GM21825 (cell line): ENCODE measurements around the gene ANKRD33B.

Source experiments
- ATAC-seq: cut with Tn5 transposase; IDR thresholded peaks from one replicate; pipeline ENCODE4 v1.9.1; 2021; ENCODE audit warnings: mild to moderate bottlenecking, moderate library complexity; ENCODE audit not compliant: unreplicated experiment

The ANKRD33B gene

DNA sequence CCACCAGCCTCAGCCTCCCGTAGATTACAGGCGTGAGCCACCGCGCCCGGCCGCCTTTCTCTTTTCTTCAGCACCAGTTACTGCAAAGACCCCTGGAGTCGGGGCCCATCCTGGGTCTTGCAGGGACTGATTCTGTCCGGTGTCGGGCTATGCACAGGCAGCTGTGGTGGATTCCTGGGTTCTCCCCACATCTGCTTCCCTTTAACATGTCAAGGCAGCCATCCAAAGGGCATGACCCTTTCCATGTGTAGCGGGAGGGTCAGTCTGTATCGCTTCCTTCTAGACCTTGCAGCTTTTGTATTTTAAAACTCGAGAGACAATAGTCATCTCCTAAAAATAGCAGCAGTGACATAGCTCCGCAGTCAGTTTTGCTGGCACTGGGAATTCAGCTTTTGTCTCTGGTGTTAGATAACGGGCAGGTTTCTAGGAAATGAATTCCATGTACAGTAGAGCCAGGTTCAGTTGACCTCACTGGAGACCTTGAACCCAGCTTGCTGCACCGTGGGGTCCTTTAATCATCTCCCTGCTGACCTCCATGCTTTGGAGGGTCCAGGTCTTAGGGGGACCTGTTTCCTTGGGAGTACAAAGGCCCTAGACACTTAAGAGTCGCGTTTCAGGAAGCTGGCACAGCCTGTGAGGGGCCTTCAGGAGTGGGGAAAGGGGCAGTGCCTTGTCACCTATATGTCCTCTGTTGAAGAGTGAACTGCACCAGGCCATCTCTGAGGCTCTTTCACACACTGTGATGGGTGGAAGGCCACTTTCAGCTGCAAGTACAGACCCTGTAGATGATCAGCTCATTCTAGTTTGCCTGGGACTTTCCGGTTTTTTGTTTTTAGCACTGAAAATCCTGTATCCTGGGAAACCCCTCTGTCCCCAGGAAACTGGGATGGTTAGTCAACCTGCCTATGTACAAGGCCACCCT is 13.8 kb downstream of the ANKRD33B start:
- peak; percentile 51 for ATAC-seq

- ATAC-seq: no peak
Observed at GRCh38 chr5:10578293-10578665, 14.4 kb downstream of the ANKRD33B start.

DNA sequence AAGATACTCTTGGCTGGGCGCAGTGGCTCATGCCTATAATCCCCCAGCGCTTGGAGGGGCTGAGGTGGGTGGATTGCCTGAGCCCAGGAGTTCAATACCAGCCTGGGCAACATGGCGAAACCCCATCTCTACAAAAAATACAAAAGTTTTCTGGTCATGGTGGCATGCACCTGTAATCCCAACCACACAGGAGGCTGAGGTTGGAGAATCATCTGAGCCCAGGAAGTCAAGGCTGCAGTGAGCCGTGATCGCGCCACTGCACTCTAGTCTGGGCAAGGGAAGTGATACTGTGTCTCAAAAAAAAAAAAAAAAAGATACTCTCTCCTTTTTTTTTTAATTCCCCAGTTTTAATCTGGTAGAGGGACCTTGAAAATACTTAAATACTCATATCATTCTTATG is 15.0 kb downstream of the ANKRD33B start:
- ATAC-seq: peak; percentile 33

DNA sequence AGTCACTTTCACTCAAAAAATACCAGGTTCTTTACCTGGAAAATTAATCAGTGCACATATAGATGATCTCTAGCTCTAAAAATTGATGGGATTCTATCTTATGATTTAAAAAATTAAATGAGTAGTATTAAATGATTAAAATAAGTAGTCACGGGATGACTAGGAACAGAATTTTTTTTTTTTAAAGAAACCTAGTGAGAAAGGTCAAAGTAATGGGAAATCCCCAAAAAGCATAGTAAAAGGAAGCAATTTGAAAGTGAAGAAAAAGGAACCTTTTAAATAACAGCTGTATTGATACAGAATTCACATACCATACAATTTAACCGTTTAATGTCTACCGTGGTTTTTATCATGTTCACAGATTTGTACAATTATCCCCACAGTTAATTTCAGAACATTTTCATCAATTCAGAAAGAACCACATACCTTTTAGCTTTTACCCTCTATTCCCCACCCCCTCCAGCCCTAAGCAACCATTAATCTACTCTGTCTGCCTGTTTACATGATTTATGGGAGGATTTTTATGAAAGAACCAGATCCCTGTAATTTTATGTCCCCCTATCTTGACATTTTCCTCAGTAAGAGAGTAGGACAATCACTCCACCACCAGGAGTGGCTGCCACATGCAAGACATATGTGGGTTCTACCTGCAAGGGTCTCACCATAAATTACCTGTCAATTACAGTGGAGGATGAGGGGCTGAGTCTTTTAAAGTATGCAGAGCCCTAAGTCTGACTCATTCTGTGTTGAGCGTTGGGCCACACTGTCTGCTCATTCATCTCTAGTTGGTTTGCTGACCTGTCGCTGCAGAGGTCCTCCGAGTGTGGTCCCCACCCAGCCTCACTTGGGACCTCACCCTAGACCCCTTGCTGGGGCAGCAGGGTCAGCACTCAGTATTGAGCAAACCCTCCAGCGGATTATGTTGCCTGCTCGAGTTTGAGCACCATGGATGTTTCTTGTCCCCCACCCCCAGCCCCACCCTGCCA is 16.0 kb downstream of the ANKRD33B start:
- no peak for ATAC-seq

DNA sequence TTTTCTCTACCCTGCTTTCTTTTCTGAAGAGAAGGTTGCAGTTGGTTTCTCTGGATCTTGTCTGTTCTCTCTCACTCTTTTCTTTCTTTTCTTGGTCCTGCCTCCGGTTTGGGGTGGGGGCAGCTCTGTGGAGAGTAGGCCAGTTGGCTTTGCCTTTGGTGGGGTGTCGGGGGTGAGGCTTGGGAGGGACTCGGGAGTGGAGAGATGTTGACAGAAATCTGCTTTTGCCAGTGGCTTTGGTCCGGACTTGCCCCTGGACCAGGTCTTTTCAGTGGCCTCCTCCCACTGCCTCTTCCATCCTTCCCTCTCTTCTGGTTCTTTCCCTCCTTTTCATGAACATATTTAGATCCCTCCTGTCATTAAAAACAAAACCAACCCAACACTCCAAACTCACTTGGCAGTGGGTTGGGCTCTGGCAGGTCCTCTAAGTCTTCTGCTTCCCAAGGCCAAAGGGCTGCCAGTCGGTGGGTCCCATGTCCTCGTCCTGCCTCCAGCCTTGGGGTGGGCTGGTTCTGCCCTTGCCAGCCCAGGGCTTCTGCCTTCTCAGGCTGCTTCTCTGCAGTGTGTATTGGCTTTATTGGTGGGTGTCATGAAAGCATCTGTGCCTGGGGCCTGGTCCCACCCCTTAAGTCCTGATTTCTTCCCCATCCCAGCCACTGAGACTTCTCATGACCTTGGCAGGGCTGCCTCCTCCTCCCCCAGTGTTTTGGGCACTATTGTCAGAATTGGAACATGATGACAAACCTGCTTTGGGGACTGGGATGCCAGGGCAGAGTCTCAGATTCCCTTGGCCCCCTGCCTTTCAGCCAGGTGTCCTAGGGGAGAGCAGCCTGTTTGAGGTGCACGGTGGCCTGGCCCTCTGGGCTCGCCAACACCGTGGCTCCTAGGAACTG is 16.9 kb downstream of the ANKRD33B start:
- ATAC-seq: no peak

DNA sequence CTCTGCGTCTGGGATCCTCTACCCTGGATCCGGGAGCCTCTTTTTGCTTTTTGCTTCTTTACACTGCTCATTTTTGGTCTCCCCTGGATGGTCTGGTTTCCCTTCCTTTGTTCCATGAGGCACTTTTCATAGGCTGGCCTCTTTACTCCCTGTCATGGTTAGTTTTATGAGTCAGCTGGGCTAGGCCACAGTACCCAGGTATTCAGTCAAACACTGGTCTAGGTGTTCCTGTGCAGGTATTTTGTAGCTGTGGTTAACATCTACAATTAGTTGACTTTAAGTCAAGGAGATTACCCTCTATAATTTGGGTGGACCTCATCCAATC is 17.5 kb downstream of the ANKRD33B start:
- ATAC-seq: no peak

- no peak for ATAC-seq
Observed at GRCh38 chr5:10581867-10582511, 18.1 kb downstream of the ANKRD33B start.

- no peak for ATAC-seq
Observed at GRCh38 chr5:10582512-10582897, 18.6 kb downstream of the ANKRD33B start.

- ATAC-seq: no peak
Observed at GRCh38 chr5:10583663-10584572, 20.0 kb downstream of the ANKRD33B start.

- no peak for ATAC-seq
Observed at GRCh38 chr5:10584714-10585517, 21.0 kb downstream of the ANKRD33B start.

DNA sequence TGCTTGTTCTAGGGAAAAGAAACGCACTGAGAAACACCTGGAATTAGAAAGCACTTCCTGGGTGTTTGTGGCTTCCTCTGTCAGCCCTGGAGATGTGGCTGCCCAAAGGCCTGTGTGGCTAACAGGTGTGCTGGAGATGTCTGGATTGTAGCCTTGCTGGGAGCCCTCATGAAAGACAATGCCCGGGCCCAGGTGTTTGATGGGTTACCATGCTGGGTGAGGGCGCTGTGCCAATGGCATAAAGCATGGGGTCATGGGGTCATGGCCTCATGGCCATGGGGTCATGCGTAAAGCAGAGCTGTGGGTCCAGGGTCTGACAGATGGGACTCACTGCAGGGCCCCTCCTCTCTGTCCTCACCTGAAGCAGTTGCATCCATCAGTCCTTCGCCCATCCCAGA is 21.6 kb downstream of the ANKRD33B start:
- ATAC-seq: no peak

DNA sequence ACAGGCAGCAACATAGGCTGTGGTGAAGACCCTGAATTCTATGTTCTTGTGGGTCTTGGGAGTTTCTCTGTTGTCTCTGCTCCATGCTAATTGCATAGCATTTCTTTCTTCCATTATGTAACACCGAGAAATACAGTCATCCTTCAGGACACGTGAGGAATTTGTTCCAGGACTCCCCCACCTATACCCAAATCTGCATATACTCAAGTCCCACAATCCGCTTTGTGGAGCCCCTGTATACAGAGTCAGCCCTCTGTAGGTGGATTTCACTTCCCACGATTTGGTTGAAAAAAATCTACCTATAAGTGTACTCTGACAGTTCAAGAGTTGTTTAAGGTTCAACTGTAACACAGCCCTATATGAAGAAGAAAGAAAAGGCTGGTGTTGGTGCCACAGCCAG is 22.1 kb downstream of the ANKRD33B start:
- ATAC-seq: no peak

DNA sequence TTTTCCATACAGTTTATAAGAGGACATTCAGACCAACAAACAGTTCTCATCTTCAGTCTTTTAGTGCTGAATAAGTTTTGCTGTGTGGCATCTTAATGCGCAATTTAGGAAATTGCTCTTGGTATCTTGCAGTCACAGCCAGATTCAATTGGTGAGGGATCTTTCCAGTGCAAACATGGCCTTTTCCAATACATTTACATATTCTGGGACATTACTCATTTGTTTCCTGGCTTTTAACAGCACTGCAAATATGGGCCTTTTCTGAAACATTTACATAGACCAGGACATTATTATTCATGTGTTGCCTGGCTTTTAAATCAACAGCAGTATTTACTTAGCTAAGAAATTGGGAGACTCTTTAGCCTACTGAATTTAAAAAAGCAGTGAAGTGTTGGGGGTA is 22.7 kb downstream of the ANKRD33B start:
- no peak for ATAC-seq

DNA sequence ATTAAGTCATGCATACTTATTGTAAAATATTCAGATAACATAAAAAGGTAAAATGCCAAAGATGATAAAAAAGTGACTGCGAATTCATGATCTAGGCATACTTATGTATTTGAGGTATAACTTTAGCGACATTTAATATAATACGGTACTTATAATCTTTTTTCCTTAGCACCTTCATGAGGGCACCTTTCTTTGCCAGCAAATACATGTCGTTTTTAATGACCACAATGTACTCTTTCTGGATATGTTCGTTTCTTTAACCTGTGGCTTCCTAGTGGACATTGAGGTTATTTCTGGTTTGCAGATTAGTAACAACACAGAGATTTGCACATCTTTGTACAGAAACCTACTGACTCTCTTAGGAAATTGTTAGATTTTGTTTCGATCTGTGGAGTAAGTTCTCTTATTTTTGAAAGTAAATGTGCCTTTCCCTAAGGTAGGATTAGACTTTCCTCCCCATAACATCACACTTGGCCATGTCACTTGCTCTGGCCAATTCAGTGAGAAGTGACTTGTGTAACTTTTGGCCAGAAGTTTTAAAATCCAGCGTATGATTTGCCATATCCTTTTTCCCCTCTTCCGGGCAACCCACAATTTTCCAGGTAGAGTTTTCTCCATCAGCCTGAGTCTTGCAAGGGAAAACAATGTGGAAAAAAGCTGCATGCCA is 24.4 kb downstream of the ANKRD33B start:
- ATAC-seq: no peak

DNA sequence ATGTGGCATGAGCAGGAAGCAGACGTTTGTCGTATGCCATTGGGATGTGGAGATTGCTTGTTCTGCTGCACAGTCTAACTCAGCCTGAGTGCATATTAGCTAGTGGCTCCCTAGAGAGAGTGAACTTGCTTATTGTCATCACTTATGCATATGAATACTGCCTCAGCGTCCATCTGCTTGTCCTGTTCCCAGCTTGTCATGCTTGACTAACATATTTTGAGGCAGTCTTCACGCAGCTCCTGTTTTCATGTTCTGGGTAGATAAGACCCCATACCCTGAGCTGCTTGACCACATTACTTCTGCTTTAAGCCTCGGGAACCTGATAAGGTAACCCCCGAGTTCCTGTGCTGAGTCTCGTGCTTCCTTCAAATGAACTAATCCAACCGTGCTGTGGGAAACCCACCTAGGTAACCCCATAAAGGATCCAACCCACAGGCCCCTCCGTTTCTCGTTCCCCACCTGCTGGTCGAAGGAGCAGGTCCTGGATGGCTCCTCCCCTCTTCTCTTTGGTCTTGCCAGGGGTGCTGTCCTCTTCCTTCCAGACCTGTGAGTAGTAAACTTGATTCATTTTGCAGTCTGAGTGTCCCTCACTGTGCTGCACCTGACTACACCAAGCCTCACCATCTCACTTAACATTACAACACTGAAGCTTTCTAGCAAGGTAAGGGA is 25.0 kb downstream of the ANKRD33B start:
- peak; percentile 42 for ATAC-seq

GRCh38 chr5:10590226-10590999 is 26.5 kb downstream of the ANKRD33B start:
- no peak for ATAC-seq

- ATAC-seq: no peak
Observed at GRCh38 chr5:10591159-10591558, 27.3 kb downstream of the ANKRD33B start.
